ENCODE measurements around the gene ASRGL1. TPM values are rescaled to one million over a fixed set of nuclear protein-coding genes. Genes with fewer than 3 reads are reported as not detected.
A peak's percentile ranks its signal among the peaks of the same experiment; 100 is the strongest.

ASRGL1 gene
- total and polyA plus RNA-seq, 2 experiments from 2014 or later = 9.5 to 18.6 TPM

GRCh38 chr11:62418136-62418535 is 80.9 kb downstream of the ASRGL1 start:
- Histone ChIP-seq H3K79me2 (no peaks in the 10 kb centered on the region), H3K4me2 (no peak overlapping the region), H3K4me1 (ENCODE audit: insufficient read depth) (peaks cover 24% of the 10 kb centered on the region), H3K27ac (no peak overlapping the region), H3K27me3 (no peaks in the 10 kb centered on the region), H2AFZ (no peak overlapping the region), H4K20me1 (ENCODE audit: insufficient read depth, poor library complexity, severe bottlenecking) (no peaks in the 10 kb centered on the region), H3K9me2 (replicated peaks; ENCODE audit: insufficient read depth) (no peaks in the 10 kb centered on the region), H3K4me3 (no peak overlapping the region), H3K36me3 (replicated peaks; ENCODE audit: insufficient read depth, low read depth) (no peaks in the 10 kb centered on the region), H3K9me3 (ENCODE audit: low read depth) (no peaks in the 10 kb centered on the region)
- no peak for TF ChIP-seq EZH2phosphoT487 (IDR thresholded peaks at IDR 0.05; ENCODE audit: low read depth, severe bottlenecking, unreplicated experiment)
- no peak for TF ChIP-seq CTCF (IDR thresholded peaks at IDR 0.05; ENCODE audit: poor library complexity)
- no peak for DNase-seq (ENCODE audit: low spot score)
- 83% methylated on average over 5 of the region's 5 CpGs for whole genome bisulfite sequencing (ENCODE audit: low lambda C conversion rate, missing lambda C conversion rate)

- Histone ChIP-seq H3K9me3 (ENCODE audit: low read depth) (no peaks in the 10 kb centered on the region), H3K79me2 (no peaks in the 10 kb centered on the region), H3K27ac (peak within 1 kb of the TSS; percentile 46), H3K36me3 (replicated peaks; ENCODE audit: insufficient read depth, low read depth) (no peaks in the 10 kb centered on the region), H3K27me3 (no peaks in the 10 kb centered on the region), H3K4me2 (peak within 1 kb of the TSS; percentile 46), H3K4me1 (ENCODE audit: insufficient read depth) (peaks cover 30% of the 10 kb centered on the region), H4K20me1 (ENCODE audit: insufficient read depth, poor library complexity, severe bottlenecking) (no peaks in the 10 kb centered on the region), H2AFZ (no peak within 1 kb of the TSS), H3K9me2 (replicated peaks; ENCODE audit: insufficient read depth) (no peaks in the 10 kb centered on the region), H3K4me3 (no peak within 1 kb of the TSS)
- TF ChIP-seq CTCF (IDR thresholded peaks at IDR 0.05; ENCODE audit: poor library complexity) = no peak
- no peak for TF ChIP-seq EZH2 (IDR thresholded peaks at IDR 0.05; ENCODE audit: borderline replicate concordance)
- no peak for TF ChIP-seq EZH2phosphoT487 (IDR thresholded peaks at IDR 0.05; ENCODE audit: low read depth, severe bottlenecking, unreplicated experiment)
- WGBS (ENCODE audit: low lambda C conversion rate, missing lambda C conversion rate) = 93% methylated on average over 4 of the region's 4 CpGs
- DNase-seq (ENCODE audit: low spot score) = no peak
These were observed 81.5 kb downstream of the ASRGL1 start, which contains the start of gene SCGB1A1 for GRCh38 chr11:62418733-62419132. SCGB1A1 (plus strand) TSS chr11:62419033; CDS start chr11:62419096, 63 bp downstream.

GRCh38 chr11:62419314-62419929 is 82.2 kb downstream of the ASRGL1 start:
- Histone ChIP-seq H3K4me2 (peak overlapping the region; percentile 46), H3K27me3 (no peaks in the 10 kb centered on the region), H3K9me2 (replicated peaks; ENCODE audit: insufficient read depth) (no peaks in the 10 kb centered on the region), H3K27ac (peak overlapping the region; percentile 46), H3K36me3 (replicated peaks; ENCODE audit: insufficient read depth, low read depth) (no peaks in the 10 kb centered on the region), H2AFZ (no peak overlapping the region), H3K79me2 (no peaks in the 10 kb centered on the region), H3K9me3 (ENCODE audit: low read depth) (no peaks in the 10 kb centered on the region), H4K20me1 (ENCODE audit: insufficient read depth, poor library complexity, severe bottlenecking) (no peaks in the 10 kb centered on the region), H3K4me3 (no peak overlapping the region), H3K4me1 (ENCODE audit: insufficient read depth) (peaks cover 31% of the 10 kb centered on the region)
- no peak for DNase-seq (ENCODE audit: low spot score)
- 42% methylated on average over 5 of the region's 5 CpGs for WGBS (ENCODE audit: low lambda C conversion rate, missing lambda C conversion rate)
- no peak for TF ChIP-seq CTCF (IDR thresholded peaks at IDR 0.05; ENCODE audit: poor library complexity)
- no peak for TF ChIP-seq EZH2phosphoT487 (IDR thresholded peaks at IDR 0.05; ENCODE audit: low read depth, severe bottlenecking, unreplicated experiment)
- TF ChIP-seq EZH2 (IDR thresholded peaks at IDR 0.05; ENCODE audit: borderline replicate concordance) = no peak
